HepG2 (cell line): ENCODE measurements around the gene WSB1.

Source experiments
- SMARCC2 ChIP-seq: fragments of 450-650 bp; IDR thresholded peaks from 2 replicates; pipeline ENCODE4 v1.6.1; 2017; ENCODE audit warnings: antibody characterized with exemption, mild to moderate bottlenecking
- TBP ChIP-seq: sonication (generic); formaldehyde crosslinking; IDR thresholded peaks from 2 replicates; pipeline ENCODE4 v1.5.0; 2020; ENCODE audit warnings: missing genetic modification reagents
- TP53 ChIP-seq: sonication (generic); formaldehyde crosslinking; conservative IDR thresholded peaks from 2 replicates; pipeline ENCODE4 v1.4.0; 2020; ENCODE audit warnings: missing genetic modification reagents
- TF ChIP-seq, protein P1 (sequence below): sonication (generic); formaldehyde crosslinking; IDR thresholded peaks from 2 replicates; pipeline ENCODE4 v1.5.0; 2020; ENCODE audit warnings: mild to moderate bottlenecking, missing genetic modification reagents
- TF ChIP-seq, protein P2 (sequence below): sonication (generic); formaldehyde crosslinking; IDR thresholded peaks from 2 replicates; pipeline ENCODE4 v1.5.0; 2020; ENCODE audit warnings: mild to moderate bottlenecking, missing genetic modification reagents, moderate library complexity
- TF ChIP-seq, protein P3 (sequence below): sonication (generic); formaldehyde crosslinking; IDR thresholded peaks from 2 replicates; pipeline ENCODE4 v1.4.0; 2020; ENCODE audit warnings: mild to moderate bottlenecking, missing genetic modification reagents

DNA sequence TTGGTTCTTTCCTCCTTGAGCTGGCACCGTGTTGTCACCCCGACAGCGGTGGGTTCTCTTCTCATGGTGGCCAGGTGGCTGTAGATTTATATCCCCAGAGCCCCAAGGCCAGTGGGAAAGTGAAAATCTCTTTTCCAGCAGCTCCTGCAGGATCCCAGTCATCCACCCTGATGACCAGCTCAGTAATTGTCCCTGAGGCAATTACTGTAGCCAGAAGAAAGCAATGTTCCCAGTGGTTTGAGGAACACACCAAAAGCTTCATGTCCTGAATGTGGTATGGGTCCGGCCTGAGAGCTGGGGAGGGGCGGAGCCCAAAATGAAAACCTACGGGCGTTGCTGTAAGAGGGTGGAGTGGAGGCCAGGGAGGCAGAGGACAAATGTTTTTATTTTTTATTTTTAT, 69.0 kb downstream of the WSB1 start:
- TF ChIP-seq TBP (CRISPR knock-in tag) = no peak
- TF ChIP-seq, protein P1, sequence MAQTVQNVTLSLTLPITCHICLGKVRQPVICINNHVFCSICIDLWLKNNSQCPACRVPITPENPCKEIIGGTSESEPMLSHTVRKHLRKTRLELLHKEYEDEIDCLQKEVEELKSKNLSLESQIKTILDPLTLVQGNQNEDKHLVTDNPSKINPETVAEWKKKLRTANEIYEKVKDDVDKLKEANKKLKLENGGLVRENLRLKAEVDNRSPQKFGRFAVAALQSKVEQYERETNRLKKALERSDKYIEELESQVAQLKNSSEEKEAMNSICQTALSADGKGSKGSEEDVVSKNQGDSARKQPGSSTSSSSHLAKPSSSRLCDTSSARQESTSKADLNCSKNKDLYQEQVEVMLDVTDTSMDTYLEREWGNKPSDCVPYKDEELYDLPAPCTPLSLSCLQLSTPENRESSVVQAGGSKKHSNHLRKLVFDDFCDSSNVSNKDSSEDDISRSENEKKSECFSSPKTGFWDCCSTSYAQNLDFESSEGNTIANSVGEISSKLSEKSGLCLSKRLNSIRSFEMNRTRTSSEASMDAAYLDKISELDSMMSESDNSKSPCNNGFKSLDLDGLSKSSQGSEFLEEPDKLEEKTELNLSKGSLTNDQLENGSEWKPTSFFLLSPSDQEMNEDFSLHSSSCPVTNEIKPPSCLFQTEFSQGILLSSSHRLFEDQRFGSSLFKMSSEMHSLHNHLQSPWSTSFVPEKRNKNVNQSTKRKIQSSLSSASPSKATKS (CRISPR knock-in tag) = no peak
- TF ChIP-seq, protein P2, sequence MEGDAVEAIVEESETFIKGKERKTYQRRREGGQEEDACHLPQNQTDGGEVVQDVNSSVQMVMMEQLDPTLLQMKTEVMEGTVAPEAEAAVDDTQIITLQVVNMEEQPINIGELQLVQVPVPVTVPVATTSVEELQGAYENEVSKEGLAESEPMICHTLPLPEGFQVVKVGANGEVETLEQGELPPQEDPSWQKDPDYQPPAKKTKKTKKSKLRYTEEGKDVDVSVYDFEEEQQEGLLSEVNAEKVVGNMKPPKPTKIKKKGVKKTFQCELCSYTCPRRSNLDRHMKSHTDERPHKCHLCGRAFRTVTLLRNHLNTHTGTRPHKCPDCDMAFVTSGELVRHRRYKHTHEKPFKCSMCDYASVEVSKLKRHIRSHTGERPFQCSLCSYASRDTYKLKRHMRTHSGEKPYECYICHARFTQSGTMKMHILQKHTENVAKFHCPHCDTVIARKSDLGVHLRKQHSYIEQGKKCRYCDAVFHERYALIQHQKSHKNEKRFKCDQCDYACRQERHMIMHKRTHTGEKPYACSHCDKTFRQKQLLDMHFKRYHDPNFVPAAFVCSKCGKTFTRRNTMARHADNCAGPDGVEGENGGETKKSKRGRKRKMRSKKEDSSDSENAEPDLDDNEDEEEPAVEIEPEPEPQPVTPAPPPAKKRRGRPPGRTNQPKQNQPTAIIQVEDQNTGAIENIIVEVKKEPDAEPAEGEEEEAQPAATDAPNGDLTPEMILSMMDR (CRISPR knock-in tag) = no peak
- TF ChIP-seq TP53 (CRISPR knock-in tag) = no peak
- no peak for TF ChIP-seq SMARCC2
- TF ChIP-seq, protein P3, sequence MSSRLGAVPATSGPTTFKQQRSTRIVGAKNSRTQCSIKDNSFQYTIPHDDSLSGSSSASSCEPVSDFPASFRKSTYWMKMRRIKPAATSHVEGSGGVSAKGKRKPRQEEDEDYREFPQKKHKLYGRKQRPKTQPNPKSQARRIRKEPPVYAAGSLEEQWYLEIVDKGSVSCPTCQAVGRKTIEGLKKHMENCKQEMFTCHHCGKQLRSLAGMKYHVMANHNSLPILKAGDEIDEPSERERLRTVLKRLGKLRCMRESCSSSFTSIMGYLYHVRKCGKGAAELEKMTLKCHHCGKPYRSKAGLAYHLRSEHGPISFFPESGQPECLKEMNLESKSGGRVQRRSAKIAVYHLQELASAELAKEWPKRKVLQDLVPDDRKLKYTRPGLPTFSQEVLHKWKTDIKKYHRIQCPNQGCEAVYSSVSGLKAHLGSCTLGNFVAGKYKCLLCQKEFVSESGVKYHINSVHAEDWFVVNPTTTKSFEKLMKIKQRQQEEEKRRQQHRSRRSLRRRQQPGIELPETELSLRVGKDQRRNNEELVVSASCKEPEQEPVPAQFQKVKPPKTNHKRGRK = no peak
